COLO668 (cell line): ENCODE data around the gene ADGRL2.

Source experiments
- DNase-seq: peaks from one replicate; lab custom pipeline; 2025; ENCODE audit not compliant: unreplicated experiment; lab: John Stamatoyannopoulos, UW

ADGRL2 gene

DNA sequence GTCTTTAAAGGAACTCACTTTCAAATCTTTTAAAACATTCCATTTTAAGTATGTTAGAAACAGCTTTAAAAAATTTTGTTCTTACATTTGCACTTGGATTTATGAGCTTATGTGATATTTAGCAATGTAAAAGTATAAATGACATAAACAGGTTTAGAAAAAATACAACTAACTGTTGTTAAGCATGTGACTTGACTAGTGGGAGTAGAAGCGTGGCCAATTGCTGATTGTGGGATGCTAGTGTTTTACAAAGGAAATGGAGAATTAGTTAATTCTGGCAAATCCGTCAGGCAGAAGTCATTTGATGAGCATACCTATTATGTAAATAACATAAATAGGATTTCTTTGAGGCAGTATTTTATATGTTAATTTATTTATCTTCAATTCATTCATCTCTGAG is 175.8 kb downstream of the ADGRL2 start:
- DNase-seq = no peak

DNA sequence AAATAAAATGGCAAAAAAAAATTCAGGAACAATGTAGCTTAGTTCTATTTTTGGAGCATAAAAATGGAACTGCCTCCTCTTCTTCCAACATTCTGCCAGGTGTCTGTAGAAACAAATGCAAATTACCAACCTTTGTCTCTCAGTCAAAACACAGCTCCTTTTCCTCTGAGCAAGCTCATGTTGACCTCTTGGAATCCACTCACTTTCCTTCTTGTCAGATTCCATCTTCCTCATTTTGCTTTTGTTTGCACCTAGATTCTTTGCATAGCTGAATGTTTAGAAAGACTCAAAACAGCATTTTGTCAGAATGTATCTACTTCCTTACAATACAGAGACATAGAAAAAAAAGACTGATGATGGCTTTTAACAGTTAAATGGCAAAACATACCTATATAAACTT is 178.2 kb downstream of the ADGRL2 start:
- DNase-seq = no peak

DNA sequence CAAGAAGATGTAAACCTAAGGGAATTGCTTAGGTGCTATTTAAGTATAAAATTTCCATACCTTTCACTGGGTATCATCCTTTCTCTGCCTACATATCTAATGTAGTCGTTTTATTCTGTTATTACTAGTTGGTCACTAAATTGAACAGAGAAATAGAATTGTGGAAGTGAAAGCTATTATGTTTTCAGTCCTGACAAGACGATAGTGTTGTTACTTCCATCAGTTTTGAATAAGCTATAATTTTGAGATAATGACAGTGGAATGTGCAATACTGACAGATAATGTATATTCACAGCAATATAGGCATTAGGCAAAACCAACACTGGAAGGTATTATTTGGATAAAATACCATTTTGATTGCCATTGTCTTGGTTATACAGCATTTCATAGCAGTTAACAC is 181.8 kb downstream of the ADGRL2 start:
- no peak for DNase-seq

DNA sequence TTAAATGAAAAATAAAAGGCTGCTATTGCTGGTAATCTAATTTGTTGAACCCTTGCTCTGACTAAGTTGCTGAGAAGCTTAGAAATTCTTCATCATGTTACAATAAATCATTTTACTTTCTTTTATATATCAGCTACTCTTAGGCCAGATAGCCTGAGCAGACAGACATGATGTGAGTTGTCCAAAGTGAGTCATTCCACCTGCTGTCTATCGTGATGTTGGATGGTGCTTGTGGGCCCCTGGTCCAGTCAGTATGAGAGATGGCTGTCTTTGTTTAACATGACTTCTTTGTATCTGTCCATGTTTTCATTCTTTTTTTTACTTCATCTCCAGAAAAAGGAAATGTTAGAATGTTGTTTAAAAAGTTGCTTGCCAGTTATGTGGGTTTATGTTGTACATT is 188.8 kb downstream of the ADGRL2 start:
- DNase-seq = no peak

DNA sequence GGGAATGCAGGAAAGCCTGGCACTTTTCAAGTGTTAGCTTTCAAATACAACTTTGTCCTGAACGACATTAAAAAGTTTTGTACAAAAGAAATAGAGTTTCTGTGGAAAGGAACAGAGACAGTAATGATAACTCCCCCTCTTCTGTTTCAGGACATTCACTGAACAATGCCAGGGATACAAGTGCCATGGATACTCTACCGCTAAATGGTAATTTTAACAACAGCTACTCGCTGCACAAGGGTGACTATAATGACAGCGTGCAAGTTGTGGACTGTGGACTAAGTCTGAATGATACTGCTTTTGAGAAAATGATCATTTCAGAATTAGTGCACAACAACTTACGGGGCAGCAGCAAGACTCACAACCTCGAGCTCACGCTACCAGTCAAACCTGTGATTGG is 189.5 kb downstream of the ADGRL2 start:
- DNase-seq = no peak

DNA sequence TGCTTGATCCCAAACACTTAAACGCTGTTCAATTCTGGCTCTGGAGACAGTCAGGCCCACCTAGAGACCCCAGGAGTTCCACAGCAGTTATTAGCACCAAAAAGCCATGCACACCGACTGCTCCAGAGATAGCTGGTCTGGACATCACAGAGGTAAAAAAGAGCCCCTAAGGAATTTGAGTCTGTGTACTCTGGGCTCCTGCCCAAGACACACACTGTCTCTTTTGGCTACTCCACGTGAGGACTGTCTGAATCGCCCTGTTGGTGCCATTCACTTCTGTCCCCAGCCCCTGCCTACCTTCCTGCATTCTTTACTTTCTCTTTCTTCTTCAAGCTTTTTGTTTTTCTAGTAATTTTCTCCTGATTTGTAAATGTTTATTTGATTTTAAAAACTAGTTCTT is 197.4 kb downstream of the ADGRL2 start:
- no peak for DNase-seq

DNA sequence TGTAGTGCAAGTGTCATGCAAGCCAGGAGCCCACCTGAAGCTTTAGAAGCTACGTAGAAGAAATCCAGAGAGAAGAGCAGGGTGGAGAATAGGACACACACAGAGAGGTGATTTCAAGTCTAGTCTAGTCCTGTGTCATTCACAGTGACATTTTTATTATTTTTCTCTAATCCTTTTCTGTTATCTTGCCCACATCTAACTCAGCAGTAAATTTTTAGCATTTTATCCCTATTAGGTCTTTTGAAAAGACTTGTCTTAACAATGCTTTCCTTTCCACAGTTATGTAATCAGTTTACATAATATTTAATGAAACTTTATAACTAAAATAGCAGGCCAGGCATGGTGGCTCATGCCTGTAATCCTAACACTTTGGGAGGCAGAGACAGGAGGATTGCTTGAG is 198.6 kb downstream of the ADGRL2 start:
- no peak for DNase-seq

DNA sequence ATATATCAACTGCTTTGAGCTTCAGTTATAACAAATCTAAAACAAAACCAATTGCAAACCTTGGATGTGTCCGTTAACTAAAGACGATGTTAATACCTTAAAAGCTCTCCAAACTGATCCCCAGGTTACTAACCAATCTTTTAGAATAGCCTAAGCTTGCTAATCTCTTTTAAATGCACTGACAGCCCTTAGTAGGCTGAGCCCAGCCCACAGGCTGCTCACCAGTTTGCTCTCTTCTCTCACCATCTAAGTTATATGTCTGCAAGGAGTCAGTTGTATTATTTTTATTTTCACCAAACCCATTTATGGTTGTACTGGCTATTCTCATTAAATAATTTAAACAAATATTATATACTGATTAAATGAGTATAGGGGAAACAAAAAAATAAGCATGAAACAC is 199.5 kb downstream of the ADGRL2 start:
- DNase-seq = no peak

DNA sequence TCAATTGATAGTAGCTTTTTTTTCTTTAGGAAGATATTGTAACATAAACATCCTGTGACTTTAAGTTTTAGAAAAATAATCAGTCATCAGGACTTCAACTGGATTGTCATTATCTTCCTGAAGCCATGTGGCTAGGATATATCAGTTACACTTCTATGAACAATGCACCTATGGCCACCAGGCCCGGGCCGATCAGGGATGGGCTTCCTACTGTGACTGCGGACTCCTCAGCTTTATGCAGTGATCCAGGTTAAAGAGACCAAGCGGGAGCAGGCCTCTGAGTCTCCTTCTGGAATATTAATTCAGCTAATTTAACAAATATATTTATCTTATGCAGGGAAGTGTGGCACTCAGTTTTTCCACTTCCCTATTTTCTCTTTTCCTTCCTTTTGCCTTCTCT is 200.6 kb downstream of the ADGRL2 start:
- no peak for DNase-seq

DNA sequence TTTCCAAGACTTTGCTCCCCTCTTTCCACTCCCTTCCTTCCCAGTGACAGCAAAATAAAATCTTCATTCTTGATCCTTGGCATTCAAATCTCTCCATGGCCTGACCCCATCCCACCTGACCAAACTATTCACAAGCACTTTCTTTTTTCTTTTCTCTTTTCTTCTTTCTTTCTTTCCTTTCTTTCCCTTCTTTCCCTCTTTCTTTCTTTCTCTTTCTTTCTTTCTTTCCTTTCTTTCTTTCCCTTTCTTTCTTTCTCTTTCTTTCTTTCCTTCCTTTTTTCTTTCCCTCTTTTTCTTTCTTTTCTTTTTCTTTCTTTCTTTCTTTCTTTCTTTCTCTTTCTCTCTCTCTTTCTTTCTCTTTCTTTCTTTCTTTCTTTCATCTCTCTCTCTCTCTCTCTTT is 207.1 kb downstream of the ADGRL2 start:
- no peak for DNase-seq

DNA sequence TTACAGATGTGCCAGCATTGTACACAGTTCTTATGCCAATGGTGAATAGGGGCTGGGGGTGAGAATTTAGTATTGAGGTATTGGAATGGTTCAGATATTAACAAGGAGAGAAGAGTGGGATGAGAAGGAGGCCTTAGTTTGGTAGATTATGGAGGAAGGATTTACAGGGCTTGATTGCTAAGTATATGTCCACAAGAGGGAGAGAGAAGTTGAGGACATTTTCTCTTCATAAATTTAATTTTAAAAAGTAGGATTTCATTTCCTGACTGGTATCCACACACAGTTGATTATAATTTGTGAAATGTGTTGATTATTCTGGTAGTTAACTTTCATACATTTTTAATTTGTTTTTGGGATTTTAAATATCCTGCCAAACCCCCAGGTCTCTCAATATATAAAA is 213.0 kb downstream of the ADGRL2 start:
- DNase-seq = no peak

DNA sequence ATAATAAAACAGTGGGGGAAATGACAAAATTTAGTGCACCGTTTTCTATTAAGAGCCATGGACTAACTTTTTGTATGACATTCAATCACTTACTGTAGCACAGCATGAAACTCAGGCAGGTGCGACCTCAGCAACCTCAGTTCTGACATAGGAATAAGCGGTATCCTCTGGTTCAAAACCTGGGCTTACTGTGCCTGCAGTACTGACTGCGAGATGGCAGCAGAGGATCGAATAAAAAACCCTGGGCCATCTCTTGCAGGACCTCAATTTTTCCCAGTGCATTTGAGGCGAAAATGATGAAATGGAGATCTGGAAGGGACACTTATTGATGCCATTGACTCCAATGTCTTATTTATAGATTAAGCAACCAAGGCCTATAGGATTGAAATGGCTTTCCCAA is 214.7 kb downstream of the ADGRL2 start:
- no peak for DNase-seq

DNA sequence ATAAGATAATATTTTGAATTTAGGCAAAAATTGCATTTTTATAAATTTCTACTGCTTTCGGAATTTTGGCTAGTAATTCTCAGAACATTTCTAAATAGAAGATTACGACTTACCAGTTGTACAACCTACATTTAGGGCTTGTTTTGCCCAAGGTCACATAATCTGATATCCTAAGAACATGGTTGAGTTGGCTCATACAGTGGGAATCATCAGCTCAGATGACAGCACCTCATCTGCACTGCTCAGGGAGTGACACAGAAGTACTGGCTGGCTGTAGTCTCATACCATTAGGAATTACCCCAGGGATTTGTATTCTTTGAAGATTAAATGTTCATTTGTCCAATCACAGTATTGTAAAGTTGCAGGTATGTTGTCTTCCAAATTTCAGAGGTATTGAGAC is 217.6 kb downstream of the ADGRL2 start:
- no peak for DNase-seq

DNA sequence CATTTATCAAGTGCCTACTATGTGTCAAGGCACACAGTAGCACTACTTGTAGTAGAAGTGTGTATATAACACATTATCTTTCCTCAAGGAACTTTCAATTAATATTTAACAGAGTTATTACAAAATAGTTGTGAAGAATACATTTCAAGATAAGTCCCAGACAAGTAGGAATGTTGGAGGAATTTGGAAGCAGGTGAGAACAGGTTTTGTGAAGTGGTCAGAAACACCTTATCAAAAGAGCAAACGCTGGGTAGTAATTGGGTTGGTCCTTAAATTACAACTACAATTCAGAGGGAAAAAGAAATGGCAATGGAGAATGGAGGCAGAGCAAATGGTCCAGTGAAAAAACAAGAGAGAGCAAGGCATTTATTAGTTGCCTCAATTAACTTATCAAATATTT is 218.8 kb downstream of the ADGRL2 start:
- no peak for DNase-seq

DNA sequence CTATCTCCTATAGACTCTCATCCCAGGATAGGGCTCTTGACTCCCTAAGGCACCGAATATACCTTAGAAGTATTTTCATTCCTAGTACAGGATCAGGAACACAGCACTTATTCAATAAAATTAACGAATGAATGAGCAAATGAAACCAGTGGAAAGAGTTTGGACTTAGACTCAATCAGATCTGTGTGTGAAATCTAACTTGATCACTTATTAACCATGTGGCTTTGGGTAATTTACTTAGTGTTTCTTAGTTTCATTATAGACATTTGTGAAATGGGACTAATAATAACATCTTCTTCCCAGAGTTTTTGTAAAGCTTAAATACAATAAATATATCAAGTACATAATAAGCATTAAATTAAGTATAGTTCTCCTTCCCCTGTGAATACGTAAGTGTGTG is 230.1 kb downstream of the ADGRL2 start:
- no peak for DNase-seq

DNA sequence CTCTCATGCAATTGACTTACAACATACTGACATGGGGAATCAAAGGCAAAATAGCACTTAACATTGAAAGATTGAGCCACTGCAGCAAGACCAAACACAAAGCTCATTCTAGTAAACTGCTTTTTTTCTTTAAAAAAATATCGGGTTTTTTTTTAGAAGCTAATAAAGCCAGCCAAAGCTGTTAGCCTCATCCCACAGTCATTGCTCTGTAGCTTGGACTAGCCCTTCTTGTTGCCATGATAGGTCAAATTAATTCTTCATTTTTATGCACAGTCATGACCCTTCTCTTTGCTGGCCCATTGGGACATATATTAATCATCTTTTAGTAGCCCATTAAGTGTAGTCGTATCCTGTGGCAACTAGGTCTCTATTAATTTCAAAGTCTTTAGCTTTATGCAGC is 231.3 kb downstream of the ADGRL2 start:
- no peak for DNase-seq

DNA sequence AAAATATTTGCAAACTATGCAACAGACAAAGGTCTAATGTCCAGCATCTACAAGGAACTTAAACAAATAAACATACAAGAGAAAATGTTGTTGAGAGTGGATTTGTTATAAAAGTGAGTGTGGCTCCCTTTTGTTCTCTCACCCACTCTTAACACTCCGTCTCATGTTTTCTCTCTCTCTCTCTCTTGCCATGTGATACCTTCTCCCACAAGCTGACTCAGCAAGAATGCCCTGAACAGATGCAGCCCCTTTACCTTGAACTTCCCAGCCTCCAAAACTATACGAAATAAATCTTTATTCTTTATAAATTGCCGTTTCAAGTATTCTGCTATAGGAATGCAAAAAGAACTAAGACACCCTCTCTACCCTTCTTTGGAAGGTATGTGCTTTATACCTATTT is 234.1 kb downstream of the ADGRL2 start:
- no peak for DNase-seq
